SK-N-MC (cell line): ENCODE results near the gene POLR3E.
"Not testable (repeated sequence)": the region's sequence is repeated elsewhere in the genome, so short reads cannot be mapped to it uniquely, and the experiment has no call there.

Experiments used
- DNase-seq: peaks from one replicate; pipeline ENCODE4 v3.0.0-alpha.2; 2011; ENCODE audit warnings: low read depth, low spot score
- H3K27ac ChIP-seq: fragments of 200-600 bp; sonication (generic); 2 replicates; pipeline ENCODE4 v1.5.1; 2016; ENCODE audit warnings: mixed run types
- H3K36me3 ChIP-seq: fragments of 200-600 bp; sonication (generic); 2 replicates; pipeline ENCODE4 v1.6.1; 2017; ENCODE audit warnings: antibody characterized with exemption, low read length, mixed read lengths; ENCODE audit not compliant: insufficient read depth
- H3K4me3 ChIP-seq: fragments of 200-600 bp; sonication (generic); 2 replicates; pipeline ENCODE4 v1.5.1; 2016
- H3K9ac ChIP-seq: fragments of 200-600 bp; sonication (generic); 2 replicates; pipeline ENCODE4 v1.8.0; 2017; ENCODE audit warnings: mixed run types, mixed read lengths; ENCODE audit not compliant: insufficient read length
- H3K9me3 ChIP-seq: fragments of 200-600 bp; sonication (generic); 2 replicates; pipeline ENCODE4 v1.6.1; 2017; ENCODE audit warnings: low read depth, mild to moderate bottlenecking, antibody characterized with exemption, low read length, moderate library complexity, mixed read lengths
- EZH2 ChIP-seq: fragments of 200-600 bp; sonication (generic); IDR thresholded peaks from one replicate; pipeline ENCODE4 v1.6.1; 2017; ENCODE audit warnings: antibody characterized with exemption
- FOXP2 ChIP-seq: optimal IDR thresholded peaks from 2 replicates; pipeline ENCODE3; 2011; ENCODE audit warnings: mild to moderate bottlenecking, moderate library complexity; ENCODE audit not compliant: insufficient read depth; ENCODE audit errors: extremely low read length, control extremely low read depth
- POLR2AphosphoS5 ChIP-seq: IDR thresholded peaks from 2 replicates; pipeline ENCODE4 v1.6.1; 2012; ENCODE audit warnings: mild to moderate bottlenecking, low read depth, low read length, borderline replicate concordance

POLR3E gene

DNA sequence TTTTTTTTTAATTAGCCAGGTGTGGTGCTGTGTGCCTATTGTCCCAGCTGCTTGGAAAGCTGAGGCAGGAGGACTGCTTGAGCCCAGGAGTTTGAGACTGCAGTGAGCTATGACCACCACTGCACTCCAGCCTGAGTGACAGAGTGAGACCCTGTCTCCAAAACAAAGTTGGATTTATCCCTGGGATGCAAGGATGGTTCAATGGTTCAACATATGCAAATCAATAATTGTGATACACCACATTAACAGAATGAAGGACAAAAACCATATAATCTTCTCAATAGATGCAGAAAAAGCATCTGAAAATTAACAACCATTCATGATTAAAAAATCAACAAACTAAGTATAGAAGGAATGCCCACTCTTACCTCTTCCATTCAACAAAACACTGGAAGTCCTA lies 43.7 kb downstream of the POLR3E start:
- H3K36me3 ChIP-seq: peaks cover 10% of the 10 kb centered on the region
- no peak for TF ChIP-seq POLR2AphosphoS5
- no peak for TF ChIP-seq FOXP2
- TF ChIP-seq EZH2: no peak
- no peak overlapping the region for H3K9ac ChIP-seq

GRCh38 chr16:22342082-22342481 lies 44.9 kb downstream of the POLR3E start:
- no peak overlapping the region for H3K9ac ChIP-seq
- no peak for DNase-seq
- TF ChIP-seq EZH2 (no peak), FOXP2 (no peak), POLR2AphosphoS5 (no peak)

More for the DNA sequence above, 43.7 kb downstream of the POLR3E start:
- Histone ChIP-seq H3K27ac (no peak overlapping the region), H3K4me3 (no peak overlapping the region), H3K9me3 (peaks cover 8% of the 10 kb centered on the region; the same call in 1 of the 2 replicates)
- no peak for DNase-seq

DNA sequence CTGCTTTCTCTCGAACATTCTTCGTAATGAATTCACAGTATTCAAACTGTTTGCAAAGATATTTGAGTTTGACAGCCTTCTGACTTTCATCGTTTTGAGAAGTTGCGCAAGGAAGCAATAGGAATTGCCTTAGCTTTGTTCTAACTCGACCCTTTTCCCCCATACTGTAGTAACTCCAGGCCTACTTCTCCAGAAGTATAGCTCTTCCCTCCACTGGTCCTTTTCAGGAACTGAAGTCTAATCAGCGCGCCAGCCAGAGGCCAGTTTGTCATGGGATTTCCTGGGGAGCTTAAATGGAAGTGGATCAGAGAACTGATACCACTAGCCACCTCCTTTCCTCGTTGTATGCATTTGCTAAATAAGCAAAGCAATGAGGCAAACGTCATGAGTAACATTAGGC lies 49.3 kb downstream of the POLR3E start:
- H3K4me3 ChIP-seq: no peak overlapping the region
- no peak for DNase-seq
- TF ChIP-seq EZH2 (no peak), POLR2AphosphoS5 (no peak), FOXP2 (no peak)
- no peak overlapping the region for H3K9ac ChIP-seq
- H3K9me3 ChIP-seq: no peaks in the 10 kb centered on the region
- H3K27ac ChIP-seq: no peak overlapping the region
- H3K36me3 ChIP-seq: peaks cover 37% of the 10 kb centered on the region

More at GRCh38 chr16:22342082-22342481, 44.9 kb downstream of the POLR3E start:
- Histone ChIP-seq H3K9me3 (no peaks in the 10 kb centered on the region), H3K36me3 (peaks cover 14% of the 10 kb centered on the region), H3K27ac (no peak overlapping the region), H3K4me3 (no peak overlapping the region)

GRCh38 chr16:22347100-22347820 lies 50.1 kb downstream of the POLR3E start:
- Histone ChIP-seq H3K36me3 (peaks cover 41% of the 10 kb centered on the region), H3K27ac (no peak overlapping the region), H3K9ac (no peak overlapping the region), H3K4me3 (no peak overlapping the region), H3K9me3 (no peaks in the 10 kb centered on the region)
- no peak for TF ChIP-seq EZH2
- no peak for TF ChIP-seq POLR2AphosphoS5
- no peak for TF ChIP-seq FOXP2
- DNase-seq: no peak

- no peak overlapping the region for H3K9ac ChIP-seq
- DNase-seq: no peak
- TF ChIP-seq FOXP2: no peak
- TF ChIP-seq POLR2AphosphoS5: no peak
- TF ChIP-seq EZH2: no peak
- no peaks in the 10 kb centered on the region for H3K9me3 ChIP-seq
- H3K27ac ChIP-seq: no peak overlapping the region
- H3K4me3 ChIP-seq: no peak overlapping the region
- peaks cover 41% of the 10 kb centered on the region for H3K36me3 ChIP-seq
These were observed 51.1 kb downstream of the POLR3E start for GRCh38 chr16:22348291-22348690.

- H3K4me3 ChIP-seq, H3K9me3 ChIP-seq, H3K27ac ChIP-seq, H3K9ac ChIP-seq, DNase-seq: not testable (repeated sequence)
- peaks cover 41% of the 10 kb centered on the region for H3K36me3 ChIP-seq
These were observed 53.8 kb downstream of the POLR3E start for GRCh38 chr16:22351017-22351416.

DNA sequence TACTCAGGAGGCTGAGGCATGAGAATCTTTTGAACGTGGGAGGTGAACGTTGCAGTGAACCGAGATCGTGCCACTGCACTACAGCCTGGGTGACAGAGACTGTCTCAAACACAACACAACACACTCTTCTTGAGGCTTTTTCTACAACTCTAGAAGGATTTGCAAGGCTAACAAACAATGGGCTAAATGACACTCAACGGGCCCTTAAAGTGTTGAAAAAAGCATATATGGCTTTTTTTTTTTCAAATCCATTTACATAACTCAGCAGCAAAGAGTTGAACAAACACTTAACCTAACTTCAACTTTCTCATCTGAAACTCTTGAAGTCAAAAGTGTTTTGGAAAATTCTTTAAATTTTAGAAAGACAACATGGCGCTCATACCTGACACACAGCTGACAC lies 54.9 kb downstream of the POLR3E start:
- no peak for DNase-seq
- peaks cover 30% of the 10 kb centered on the region for H3K36me3 ChIP-seq
- H3K4me3 ChIP-seq: no peak overlapping the region
- TF ChIP-seq POLR2AphosphoS5 (no peak), EZH2 (no peak), FOXP2 (no peak)
- H3K9me3 ChIP-seq: no peaks in the 10 kb centered on the region
- H3K27ac ChIP-seq: no peak overlapping the region
- H3K9ac ChIP-seq: no peak overlapping the region

DNA sequence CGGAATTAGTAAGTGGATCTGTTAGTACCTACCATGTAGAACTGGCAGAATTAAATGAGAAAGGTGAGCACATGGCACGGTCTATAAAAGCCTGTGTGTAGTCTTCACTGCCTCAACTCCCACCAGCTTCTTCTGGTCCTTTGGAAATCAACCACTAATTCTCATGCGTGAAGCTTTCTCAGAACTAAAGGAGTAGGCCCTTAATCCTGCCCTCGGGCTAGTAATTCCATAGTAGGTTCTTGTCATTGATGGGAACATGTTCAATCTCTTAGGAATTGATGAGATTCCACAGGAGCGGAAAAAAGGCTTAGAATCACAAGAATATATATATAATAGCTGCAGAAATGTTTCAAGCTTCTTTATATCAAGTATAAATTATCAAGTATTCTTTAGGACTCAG lies 55.5 kb downstream of the POLR3E start:
- Histone ChIP-seq H3K27ac (0 out of 2 replicates have a peak overlapping the region, but pooled peaks have one; percentile 19), H3K36me3 (peaks cover 24% of the 10 kb centered on the region), H3K9ac (no peak overlapping the region), H3K4me3 (no peak overlapping the region), H3K9me3 (no peaks in the 10 kb centered on the region)
- TF ChIP-seq FOXP2 (no peak), POLR2AphosphoS5 (no peak), EZH2 (no peak)
- DNase-seq: peak; percentile 42
